Mucosa of rectum (tissue), 2 donors: ENCODE measurements around the gene BLVRA.

Experiments used
- H3K27ac ChIP-seq, 2 donors: one replicate each; pipeline ENCODE4 v1.7.0; 2013; ENCODE audit warnings: inconsistent platforms in 2 of 2, low read depth in 2 of 2, low read length in 2 of 2
- H3K27me3 ChIP-seq, 2 donors: one replicate each; pipeline ENCODE4 v1.7.0; 2013; ENCODE audit warnings: low read length in 2 of 2; ENCODE audit not compliant: control insufficient read depth in 2 of 2, insufficient read depth in 2 of 2
- H3K36me3 ChIP-seq, 2 donors: one replicate each; pipeline ENCODE4 v1.7.0; 2013; ENCODE audit warnings: low read length in 2 of 2; ENCODE audit not compliant: control insufficient read depth in 2 of 2, insufficient read depth in 2 of 2
- H3K4me1 ChIP-seq, 2 donors: one replicate each; pipeline ENCODE4 v1.7.0; 2013; ENCODE audit warnings: low read length in 2 of 2, mild to moderate bottlenecking in 1 of 2; ENCODE audit not compliant: control insufficient read depth in 2 of 2, insufficient read depth in 2 of 2
- H3K4me3 ChIP-seq, 2 donors: one replicate each; pipeline ENCODE4 v1.7.0; 2013; ENCODE audit warnings: low read length in 2 of 2
- H3K9ac ChIP-seq, 2 donors: one replicate each; pipeline ENCODE4 v1.7.0; 2013; ENCODE audit warnings: low read length in 2 of 2, low read depth in 1 of 2, mild to moderate bottlenecking in 1 of 2
- H3K9me3 ChIP-seq, 2 donors: one replicate each; pipeline ENCODE4 v1.7.0; 2013; ENCODE audit warnings: low read length in 2 of 2; ENCODE audit not compliant: control insufficient read depth in 2 of 2
- donor health status: healthy.
- donor health status: Normal muscosa, but diverticular disease.

Gene BLVRA

DNA sequence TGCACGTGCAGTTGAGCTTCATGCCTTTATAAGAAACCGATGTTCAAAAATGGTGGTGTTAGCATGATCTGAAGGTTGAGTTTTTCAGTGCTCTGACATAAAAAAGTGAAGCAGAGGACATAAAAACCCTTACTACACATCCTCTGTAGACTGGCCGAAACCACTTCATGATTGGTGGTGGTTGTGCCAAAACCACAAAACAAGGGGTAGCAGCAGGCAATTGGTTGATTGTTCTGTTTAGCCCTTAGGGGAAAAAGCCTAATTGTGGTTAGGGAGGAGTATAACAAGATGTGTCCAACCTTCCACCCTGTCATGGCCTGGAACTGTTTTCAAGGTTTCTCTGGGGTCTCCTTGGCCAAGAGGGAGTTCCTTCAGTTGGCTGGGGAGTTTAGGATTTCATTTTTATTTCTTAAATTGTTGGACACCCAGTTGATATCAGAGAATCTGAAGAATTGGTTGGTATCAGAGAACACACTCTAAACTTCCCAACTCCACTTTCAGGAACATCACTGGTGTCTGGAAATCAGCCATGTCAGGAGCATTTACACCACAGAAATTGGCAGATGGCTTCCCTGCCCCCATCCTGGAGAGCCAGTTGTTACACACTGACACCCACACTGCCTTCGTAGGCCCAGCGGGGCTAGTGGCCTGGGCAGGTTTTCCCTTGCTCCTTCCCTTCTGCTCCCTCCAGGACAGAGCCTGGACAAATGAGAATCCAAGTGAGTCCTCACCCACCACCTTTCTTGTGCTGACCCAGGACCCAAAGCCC is 92.1 kb downstream of the BLVRA start:
- no peak overlapping the region for H3K9ac ChIP-seq
- no peaks in the 10 kb centered on the region for H3K36me3 ChIP-seq
- H3K4me3 ChIP-seq = no peak overlapping the region
- no peaks in the 10 kb centered on the region for H3K4me1 ChIP-seq
- no peaks in the 10 kb centered on the region for H3K27me3 ChIP-seq
- H3K9me3 ChIP-seq = no peaks in the 10 kb centered on the region
- H3K27ac ChIP-seq = no peak overlapping the region

DNA sequence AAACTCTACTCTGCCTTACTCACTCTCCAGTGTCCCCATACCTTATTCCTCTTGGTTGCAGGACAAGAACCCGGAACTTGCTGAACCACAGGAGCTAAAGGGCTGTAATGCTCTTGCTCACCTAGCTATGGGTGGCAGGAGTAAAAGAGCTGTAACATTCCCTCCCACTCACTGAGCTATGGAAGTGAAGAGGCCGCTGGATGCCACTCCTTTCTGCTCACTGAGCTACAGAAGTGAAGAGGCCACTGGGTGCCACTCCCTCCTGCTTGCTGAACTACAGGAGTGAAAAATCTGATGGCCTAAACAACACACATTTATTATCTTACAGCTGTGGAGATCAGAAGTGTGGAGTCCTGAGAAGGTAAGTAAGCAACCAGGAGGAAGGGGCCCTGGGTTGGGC is 93.3 kb downstream of the BLVRA start:
- Histone ChIP-seq H3K27ac (no peak overlapping the region), H3K27me3 (no peaks in the 10 kb centered on the region), H3K9ac (no peak overlapping the region), H3K9me3 (no peaks in the 10 kb centered on the region), H3K36me3 (no peaks in the 10 kb centered on the region), H3K4me1 (no peaks in the 10 kb centered on the region), H3K4me3 (no peak overlapping the region)

DNA sequence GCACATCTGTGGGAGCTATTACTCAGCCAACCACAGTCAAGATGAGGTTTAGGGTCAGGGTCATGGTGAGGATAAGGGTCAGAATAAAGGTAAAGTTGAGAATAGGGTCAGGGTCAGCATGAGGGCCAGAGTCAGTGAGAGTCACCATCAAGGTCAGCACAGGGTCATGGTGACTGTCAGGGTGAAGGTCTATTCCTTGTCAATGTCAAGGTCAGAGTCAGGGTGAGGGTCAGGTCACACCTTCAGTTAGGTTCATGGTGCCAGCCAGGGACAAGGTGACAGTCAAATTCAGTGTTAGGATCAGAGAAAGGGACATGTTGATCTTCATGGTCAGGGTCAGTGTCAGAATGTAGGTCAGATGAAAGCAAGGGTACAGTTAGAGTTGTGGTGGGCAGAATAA is 96.7 kb downstream of the BLVRA start:
- no peak overlapping the region for H3K4me3 ChIP-seq
- H3K4me1 ChIP-seq = no peaks in the 10 kb centered on the region
- no peak overlapping the region for H3K27ac ChIP-seq

DNA sequence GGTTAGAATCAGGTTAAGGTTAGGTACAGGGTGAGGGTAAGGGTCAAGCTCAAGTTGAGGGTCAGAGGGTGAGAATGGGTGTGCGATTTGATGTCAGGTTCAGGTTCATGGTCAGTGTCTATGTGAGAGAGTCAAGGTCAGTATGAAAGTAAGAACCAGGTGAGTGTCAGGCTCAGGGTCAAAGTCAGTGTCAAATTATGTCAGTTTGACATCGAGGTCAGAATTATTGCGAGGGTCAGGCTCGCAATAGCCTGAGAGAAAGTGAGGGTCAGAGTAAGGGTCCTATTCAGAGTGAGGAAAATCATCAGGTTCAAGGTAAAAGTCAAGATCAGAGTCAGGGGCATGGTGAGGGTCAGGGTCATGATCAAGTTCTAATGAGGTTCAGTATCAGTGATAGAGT is 97.8 kb downstream of the BLVRA start:
- H3K4me1 ChIP-seq = no peaks in the 10 kb centered on the region
- H3K27me3 ChIP-seq = no peaks in the 10 kb centered on the region
- H3K9ac ChIP-seq = no peak overlapping the region
- H3K27ac ChIP-seq = no peak overlapping the region
- H3K36me3 ChIP-seq = no peaks in the 10 kb centered on the region
- no peak overlapping the region for H3K4me3 ChIP-seq
- no peaks in the 10 kb centered on the region for H3K9me3 ChIP-seq

More for the DNA sequence above, 96.7 kb downstream of the BLVRA start:
- Histone ChIP-seq H3K36me3 (no peaks in the 10 kb centered on the region), H3K9me3 (no peaks in the 10 kb centered on the region), H3K9ac (no peak overlapping the region), H3K27me3 (no peaks in the 10 kb centered on the region)
